Caki2 (cell line): ENCODE data around the gene ANKRD11. TPM values are rescaled to one million over a fixed set of nuclear protein-coding genes. Genes with fewer than 3 reads are reported as not detected.

Experiments
- DNase-seq: peaks from one replicate; pipeline ENCODE4 v3.0.0-alpha.2; 2015; ENCODE audit warnings: low read depth
- in situ Hi-C: cut with HindIII; loops from 2 replicates; pipeline ENCODE4 v1.10.0; 2016; ENCODE audit warnings: low sequenced_read_pairs, low pct_unique_long_range_greater_than_20kb, mixed read lengths
- total RNA-seq: library from RNA; depleted of rRNA; stranded (reverse); fragments of >200 nt; shearing (Covaris generic); gene quantifications from 2 replicates; pipeline ENCODE4 v1.2.3, GENCODE V29; 2014; ENCODE audit warnings: low replicate concordance

Gene ANKRD11
- total RNA-seq, 1 experiment from 2014 or later = 56.3 TPM

- DNase-seq = no peak
- in situ Hi-C loops = no loop called here
These were observed 195.1 kb downstream of the ANKRD11 start for GRCh38 chr16:89295071-89295900.

- in situ Hi-C loops = no loop called here
- DNase-seq = no peak
These were observed 195.9 kb downstream of the ANKRD11 start for GRCh38 chr16:89294486-89294885.

GRCh38 chr16:89293276-89294143 lies 196.9 kb downstream of the ANKRD11 start:
- in situ Hi-C loops = no loop called here
- DNase-seq = no peak

- no peak for DNase-seq
- in situ Hi-C loops = no loop called here
These were observed 197.8 kb downstream of the ANKRD11 start for GRCh38 chr16:89292443-89293078.

- in situ Hi-C loops = no loop called here
- no peak for DNase-seq
These were observed 198.6 kb downstream of the ANKRD11 start for GRCh38 chr16:89291776-89292175.

- in situ Hi-C loops = no loop called here
These were observed 199.0 kb downstream of the ANKRD11 start for GRCh38 chr16:89291363-89291762.

GRCh38 chr16:89290887-89291286 lies 199.5 kb downstream of the ANKRD11 start:
- in situ Hi-C loops = no loop called here
- no peak for DNase-seq

More at GRCh38 chr16:89291363-89291762, 199.0 kb downstream of the ANKRD11 start:
- no peak for DNase-seq

GRCh38 chr16:89290472-89290871 lies 199.9 kb downstream of the ANKRD11 start:
- no peak for DNase-seq
- in situ Hi-C loops = no loop called here

- in situ Hi-C loops = no loop called here
- peak; percentile 29 for DNase-seq
These were observed 200.6 kb downstream of the ANKRD11 start for GRCh38 chr16:89289428-89290395.

- DNase-seq = no peak
- in situ Hi-C loops = no loop called here
These were observed 201.4 kb downstream of the ANKRD11 start for GRCh38 chr16:89288966-89289365.

- in situ Hi-C loops = no loop called here
- no peak for DNase-seq
These were observed 201.8 kb downstream of the ANKRD11 start for GRCh38 chr16:89288577-89288844.

GRCh38 chr16:89287777-89288576 lies 202.4 kb downstream of the ANKRD11 start:
- in situ Hi-C loops = no loop called here
- no peak for DNase-seq

GRCh38 chr16:89286096-89286495 lies 204.3 kb downstream of the ANKRD11 start:
- in situ Hi-C loops = no loop called here
- no peak for DNase-seq

GRCh38 chr16:89285381-89285780 lies 205.0 kb downstream of the ANKRD11 start:
- no peak for DNase-seq
- in situ Hi-C loops = no loop called here

GRCh38 chr16:89283449-89283848 lies 206.9 kb downstream of the ANKRD11 start:
- in situ Hi-C loops = no loop called here
- no peak for DNase-seq

GRCh38 chr16:89282523-89282922 lies 207.8 kb downstream of the ANKRD11 start:
- no peak for DNase-seq
- in situ Hi-C loops = no loop called here

GRCh38 chr16:89281829-89282228 lies 208.5 kb downstream of the ANKRD11 start:
- in situ Hi-C loops = no loop called here
- DNase-seq = no peak
